AG04450 (cell line): ENCODE data around the gene C16orf89. TPM values are rescaled to one million over a fixed set of nuclear protein-coding genes. Genes with fewer than 3 reads are reported as not detected.
"Not testable (repeated sequence)": the region's sequence is repeated elsewhere in the genome, so short reads cannot be mapped to it uniquely, and the experiment has no call there.

ENCODE experiments used
- CTCF ChIA-PET: fragments of 300-600, 350-600 bp; formaldehyde crosslinking; extraction: SDS; loops from one replicate; lab custom pipeline; 2022; ENCODE audit warnings: antibody characterized with exemption, inconsistent platforms; lab: Charles Lee
- POLR2A ChIA-PET: fragments of 350-600 bp; formaldehyde crosslinking; extraction: SDS; loops from one replicate; lab custom pipeline; 2021; ENCODE audit warnings: antibody characterized with exemption, inconsistent platforms; lab: Yijun Ruan, JAX
- DNase-seq: peaks from one replicate; pipeline ENCODE4 v3.0.0-alpha.2; 2011; ENCODE audit warnings: low read depth, low spot score
- H3K27ac ChIP-seq: one replicate; pipeline ENCODE4 v1.5.1; 2012; ENCODE audit warnings: low read depth, low read length, control low read depth
- H3K27me3 ChIP-seq: one replicate; pipeline ENCODE4 v1.6.0; 2012; ENCODE audit warnings: low read length; ENCODE audit not compliant: control insufficient read depth, insufficient read depth
- H3K4me3 ChIP-seq: 2 replicates; pipeline ENCODE4 v1.5.1; 2011; ENCODE audit warnings: mild to moderate bottlenecking, low read depth, low read length, control low read depth
- H3K9me3 ChIP-seq: 2 replicates; pipeline ENCODE4 v1.5.1; 2012; ENCODE audit warnings: low read length; ENCODE audit not compliant: control insufficient read depth, insufficient read depth
- polyA plus RNA-seq: library from polyadenylated mRNA; depleted of rRNA; stranded (reverse); fragments of >200 nt; gene quantifications from 2 replicates; pipeline ENCODE4 v1.2.3, GENCODE V29; 2011

The C16orf89 gene
- polyA plus RNA-seq, 1 experiment = 1.3 TPM

DNA sequence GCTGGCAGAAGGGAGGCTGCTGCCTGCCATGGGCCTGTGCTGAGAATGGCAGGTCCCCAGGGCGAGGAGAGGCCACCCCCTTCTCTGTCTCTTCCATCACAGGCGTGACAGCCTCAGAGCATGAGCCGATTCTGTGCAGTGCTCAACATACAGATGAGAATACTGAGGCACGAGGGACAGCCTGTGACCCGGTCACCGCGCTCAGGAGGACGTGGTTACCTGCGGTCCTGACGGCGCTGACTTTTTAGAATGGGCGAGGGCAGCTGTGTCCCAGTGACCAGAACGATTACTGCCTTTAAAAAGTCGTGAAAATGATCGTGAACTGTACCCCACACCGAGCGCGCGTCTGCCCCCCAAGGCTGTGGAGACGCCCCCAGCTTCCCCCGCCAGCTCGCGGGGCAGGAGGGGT lies 31.3 kb upstream of the C16orf89 start:
- Histone ChIP-seq H3K4me3 (peak overlapping the region; percentile 75), H3K27ac (peak overlapping the region; percentile 31)
- CTCF ChIA-PET = interaction anchor here (0.6 kb wide), 1 partner anchor 22 kb away, joined by 3 read pairs; no protein-coding TSS in a partner anchor
- H3K9me3 ChIP-seq, DNase-seq, H3K27me3 ChIP-seq, POLR2A ChIA-PET: not testable (repeated sequence)

DNA sequence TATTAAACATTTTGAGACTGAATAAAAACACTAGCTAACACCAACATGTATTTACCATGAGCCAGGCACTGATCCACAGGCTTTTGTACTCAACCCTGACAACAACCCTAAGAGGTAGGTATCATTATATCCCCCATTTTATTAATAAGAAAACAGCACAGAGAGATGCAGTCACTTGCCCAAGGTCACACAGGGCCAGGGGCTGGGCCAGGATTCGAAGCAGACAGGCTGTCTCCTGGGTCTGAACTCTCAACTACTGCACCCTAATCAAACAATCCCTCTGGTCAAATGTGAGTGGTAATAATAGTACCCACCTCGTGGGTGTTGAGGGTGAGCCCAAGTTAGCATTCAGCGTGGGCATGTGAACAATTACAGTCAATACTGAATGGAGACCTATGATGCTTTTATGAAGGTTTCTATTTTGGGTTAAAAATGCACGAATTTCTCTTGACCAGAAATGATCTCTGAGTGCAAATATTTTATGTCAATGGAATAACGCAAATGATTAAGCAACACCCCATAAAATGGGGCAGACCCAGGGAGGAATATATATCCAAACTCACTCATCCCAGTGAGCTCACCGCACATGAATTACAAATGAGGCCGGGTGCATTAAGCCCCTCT lies 30.8 kb upstream of the C16orf89 start:
- POLR2A ChIA-PET, H3K9me3 ChIP-seq, DNase-seq, H3K27me3 ChIP-seq: not testable (repeated sequence)
- CTCF ChIA-PET = interaction anchor here (0.6 kb wide), 1 partner anchor 22 kb away, joined by 3 read pairs; no protein-coding TSS in a partner anchor
- Histone ChIP-seq H3K27ac (peak overlapping the region; percentile 31), H3K4me3 (peak overlapping the region; percentile 75)

DNA sequence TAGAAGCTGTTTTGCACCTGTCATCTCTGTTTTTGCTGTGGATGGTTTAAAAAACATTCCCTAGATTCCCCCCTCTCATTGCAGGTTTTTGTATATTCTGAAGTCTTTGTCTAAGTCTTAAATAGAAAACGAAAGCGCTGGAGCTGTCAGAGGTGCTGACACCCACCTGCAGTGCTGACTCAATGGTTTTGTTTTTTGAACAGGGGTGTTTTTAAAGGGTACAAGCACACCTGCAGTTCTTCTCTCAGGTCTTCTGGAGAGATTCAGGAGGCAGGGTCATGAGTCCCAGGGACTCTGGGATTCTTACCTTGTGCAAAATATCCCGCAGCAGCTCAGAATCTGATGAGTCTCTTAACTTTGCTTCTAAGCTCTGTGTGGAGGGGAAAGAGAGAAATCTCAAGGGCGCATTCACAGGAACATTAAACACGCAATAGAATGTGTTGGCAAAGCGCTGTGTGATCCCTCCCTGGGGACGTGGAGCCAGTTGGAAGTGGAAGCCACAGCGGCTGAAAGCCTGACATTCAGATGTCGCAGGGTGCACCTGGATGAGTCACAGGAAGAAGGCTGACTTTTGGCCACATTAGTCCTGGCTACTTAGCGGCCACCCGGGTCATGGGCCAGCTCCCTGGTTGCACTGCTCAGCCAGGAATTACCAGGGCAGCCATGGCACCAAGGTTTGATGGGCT lies 29.5 kb upstream of the C16orf89 start:
- H3K9me3 ChIP-seq, CTCF ChIA-PET, DNase-seq, H3K27ac ChIP-seq, H3K4me3 ChIP-seq, POLR2A ChIA-PET, H3K27me3 ChIP-seq: not testable (repeated sequence)

DNA sequence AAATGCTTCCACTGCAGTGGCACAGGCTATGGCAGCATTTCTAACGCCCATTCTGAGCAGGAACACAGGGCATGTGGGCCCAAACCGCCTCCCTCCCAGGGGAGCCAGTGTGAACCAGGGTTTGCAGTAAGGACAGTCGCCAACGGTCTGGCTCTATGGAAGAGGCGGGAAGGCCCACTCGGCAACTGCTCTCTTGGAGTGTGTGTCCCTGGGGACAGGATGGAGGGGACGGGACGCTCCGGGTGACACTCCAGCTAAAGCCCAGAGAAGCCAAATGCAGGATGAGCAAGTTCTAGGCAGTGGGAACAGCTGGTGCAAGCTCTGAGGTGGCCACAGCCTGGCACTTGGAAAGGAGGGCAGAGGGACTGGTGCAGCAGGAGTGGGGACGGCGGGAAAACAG lies 28.0 kb upstream of the C16orf89 start:
- H3K9me3 ChIP-seq, POLR2A ChIA-PET, DNase-seq, H3K27me3 ChIP-seq, H3K4me3 ChIP-seq, H3K27ac ChIP-seq: not testable (repeated sequence)
- CTCF ChIA-PET = interaction anchor here (0.5 to 1.7 kb wide), 2 partner anchors 41 to 127 kb away, joined by 3 read pairs; no protein-coding TSS in a partner anchor

DNA sequence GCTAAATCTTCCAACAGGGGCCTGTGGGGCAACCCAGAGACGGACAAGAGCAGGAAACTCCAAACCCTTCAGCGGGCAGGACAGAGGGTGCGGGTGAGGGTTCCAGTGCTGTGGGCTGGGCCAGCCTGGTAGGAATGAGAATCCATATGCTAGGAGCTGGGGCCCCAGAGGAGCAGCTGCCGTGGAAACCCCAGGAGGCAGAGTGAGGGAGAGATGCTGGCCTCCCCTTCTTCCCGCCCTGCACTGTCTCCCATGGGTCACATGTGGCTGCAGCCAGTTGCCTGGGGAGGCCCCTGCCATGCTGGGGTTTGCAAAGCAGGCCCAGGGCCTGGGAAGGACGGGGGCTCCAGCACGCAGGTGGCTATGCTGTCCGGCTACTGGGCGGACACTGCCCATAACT lies 27.3 kb upstream of the C16orf89 start:
- not testable (repeated sequence) for H3K27ac ChIP-seq, H3K27me3 ChIP-seq, H3K4me3 ChIP-seq, H3K9me3 ChIP-seq, DNase-seq
- ChIA-PET CTCF (interaction anchor here (1.3 to 1.7 kb wide), 4 partner anchors 32 to 123 kb away, joined by 3 to 9 read pairs (median 6); no protein-coding TSS in a partner anchor), POLR2A (interaction anchor here (0.6 kb wide), 1 partner anchor 282 kb away, joined by 3 read pairs; no protein-coding TSS in a partner anchor)

DNA sequence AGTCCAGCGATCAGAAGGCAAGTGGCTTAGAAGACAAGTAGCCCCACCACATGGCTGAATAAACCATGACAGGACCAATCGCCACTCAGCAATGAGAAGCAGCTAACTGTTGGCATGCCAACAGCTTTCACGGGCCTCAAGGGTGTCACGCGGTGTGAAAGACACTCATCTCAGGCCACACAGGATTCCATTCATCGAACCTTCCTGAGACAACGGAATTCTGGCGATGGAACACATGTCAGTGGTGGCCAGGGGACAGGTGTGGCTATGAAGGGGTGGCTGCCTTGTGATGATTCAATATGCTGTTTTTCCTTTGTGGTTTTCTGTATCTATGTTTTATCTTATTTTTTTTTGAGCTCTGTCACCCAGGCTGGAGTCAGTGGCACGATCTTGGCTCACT lies 24.8 kb upstream of the C16orf89 start:
- CTCF ChIA-PET, POLR2A ChIA-PET: not testable (repeated sequence)

DNA sequence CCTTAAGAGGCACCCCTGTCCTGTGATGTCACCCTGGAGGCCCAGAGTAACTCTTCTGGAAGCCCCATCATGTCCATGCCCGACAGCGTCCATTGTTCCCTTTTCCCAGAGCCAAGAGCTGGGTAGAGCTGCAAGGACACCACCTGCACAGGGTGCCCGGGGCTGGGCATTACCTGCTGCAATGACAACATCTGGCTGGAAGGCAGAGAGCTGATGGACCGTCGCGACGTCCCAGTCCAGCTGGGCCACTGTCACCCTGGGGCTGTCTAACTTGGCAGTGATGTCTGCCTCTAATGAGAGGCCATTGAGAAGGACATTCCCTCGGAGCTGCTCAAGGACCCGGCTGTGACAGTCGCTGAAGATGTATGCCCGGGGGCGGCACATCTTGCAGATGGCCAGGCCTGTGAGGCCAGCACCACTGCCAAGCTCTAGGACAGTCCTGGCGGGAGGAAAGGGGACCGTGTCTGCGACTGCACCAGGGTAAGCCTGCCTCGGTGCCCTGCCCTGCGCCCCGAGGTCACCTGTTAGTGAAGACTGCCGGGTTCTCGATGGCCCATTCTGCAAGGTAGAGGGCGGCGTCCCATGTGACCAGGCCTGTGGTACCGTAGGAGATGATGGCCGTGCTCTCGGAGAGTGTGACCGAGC lies 24.3 kb upstream of the C16orf89 start:
- DNase-seq, CTCF ChIA-PET, H3K9me3 ChIP-seq, H3K27ac ChIP-seq, H3K27me3 ChIP-seq, H3K4me3 ChIP-seq, POLR2A ChIA-PET: not testable (repeated sequence)

More for the DNA sequence above, 24.8 kb upstream of the C16orf89 start:
- H3K9me3 ChIP-seq, H3K27me3 ChIP-seq, DNase-seq, H3K27ac ChIP-seq, H3K4me3 ChIP-seq: not testable (repeated sequence)

DNA sequence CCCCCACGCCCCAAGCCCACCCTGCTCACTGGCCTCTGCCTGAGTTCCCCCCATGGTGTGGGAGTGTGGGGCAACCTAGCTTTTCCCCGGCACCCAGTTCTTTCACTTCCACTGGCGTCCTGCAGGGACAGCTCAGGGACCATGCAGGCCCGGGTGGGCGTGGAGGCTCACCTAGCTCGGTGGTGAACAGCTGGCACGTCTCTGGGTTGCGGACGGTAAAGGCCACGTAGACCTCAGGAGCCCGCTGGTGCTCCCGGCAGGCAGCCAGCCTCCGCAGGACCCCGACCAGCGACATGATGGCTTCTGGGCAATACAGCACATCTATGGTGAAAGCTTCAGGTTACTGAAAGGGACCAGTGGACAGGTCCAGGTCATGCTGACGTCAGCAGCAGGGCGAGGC lies 23.2 kb upstream of the C16orf89 start:
- CTCF ChIA-PET, H3K9me3 ChIP-seq, H3K4me3 ChIP-seq, H3K27me3 ChIP-seq, H3K27ac ChIP-seq, DNase-seq, POLR2A ChIA-PET: not testable (repeated sequence)

DNA sequence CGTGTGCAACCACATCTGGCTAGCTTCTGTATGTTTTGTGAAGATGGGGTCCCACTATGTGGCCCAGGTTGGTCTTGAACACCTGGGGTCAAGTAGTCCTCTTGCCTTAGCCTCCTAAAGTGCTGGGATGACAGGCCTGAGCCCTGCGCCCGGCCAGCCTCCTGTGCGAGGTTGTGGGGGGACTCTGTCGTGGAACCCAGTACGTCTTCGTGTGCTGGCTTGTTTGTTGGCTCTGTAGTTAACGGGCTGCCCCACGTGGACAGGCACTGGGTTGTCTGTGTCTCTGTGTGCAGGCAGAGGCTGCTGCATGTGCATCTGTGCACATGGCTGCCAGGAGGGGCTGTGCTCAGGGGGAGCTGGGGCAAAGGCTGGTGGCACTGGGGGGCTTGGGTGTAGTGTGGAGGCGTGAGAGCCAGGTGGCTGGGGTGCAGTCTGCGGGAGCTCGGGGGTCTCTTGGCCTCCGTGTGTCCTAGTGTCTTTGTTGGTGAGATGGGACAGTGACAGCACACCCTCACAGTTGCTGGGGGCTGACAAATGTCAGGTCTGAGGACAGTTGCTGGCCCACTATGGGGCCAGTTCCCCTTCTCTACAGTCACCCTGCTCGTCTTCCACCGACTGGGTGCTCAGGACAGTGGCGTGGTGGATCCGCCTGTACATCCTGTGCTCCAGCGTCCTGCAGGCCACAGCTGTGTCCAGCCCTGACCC lies 22.5 kb upstream of the C16orf89 start:
- CTCF ChIA-PET = interaction anchor here (0.6 kb wide), 1 partner anchor 318 kb away, joined by 3 read pairs; no protein-coding TSS in a partner anchor
- H3K4me3 ChIP-seq, H3K27me3 ChIP-seq, DNase-seq, POLR2A ChIA-PET, H3K9me3 ChIP-seq, H3K27ac ChIP-seq: not testable (repeated sequence)

DNA sequence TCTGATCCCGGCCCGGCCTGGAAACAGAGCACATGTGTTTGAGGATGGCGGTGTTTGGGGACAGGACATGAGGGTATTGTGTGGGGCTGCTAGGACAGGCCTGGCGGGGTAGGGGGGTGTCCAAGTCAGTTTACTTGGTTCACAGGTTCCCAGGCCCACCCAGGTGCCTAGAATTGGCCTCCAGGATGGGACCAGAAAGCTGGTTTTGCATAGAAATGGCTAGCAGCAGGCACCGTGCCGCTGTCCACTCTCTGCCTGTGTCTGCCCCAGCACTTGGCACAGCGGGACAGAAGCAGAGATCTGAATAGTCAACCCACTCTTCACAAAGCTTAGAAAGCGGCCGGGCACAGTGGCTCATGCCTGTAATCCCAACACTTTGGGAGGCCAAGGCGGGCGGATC lies 20.0 kb upstream of the C16orf89 start:
- DNase-seq, H3K27ac ChIP-seq, POLR2A ChIA-PET, H3K4me3 ChIP-seq, H3K9me3 ChIP-seq, H3K27me3 ChIP-seq: not testable (repeated sequence)
- CTCF ChIA-PET = interaction anchor here (0.6 to 1.9 kb wide), 3 partner anchors 10 to 130 kb away, joined by 3 to 10 read pairs (median 3); no protein-coding TSS in a partner anchor
